Measurements from ENCODE around the gene AJUBA. TPM values are rescaled to one million over a fixed set of nuclear protein-coding genes. Genes with fewer than 3 reads are reported as not detected.

Gene AJUBA
- total and polyA plus RNA-seq, 2 donors (not counting 1 experiment from before 2014, with no cell fraction given) = 1.6 TPM; not detected in 1

DNA sequence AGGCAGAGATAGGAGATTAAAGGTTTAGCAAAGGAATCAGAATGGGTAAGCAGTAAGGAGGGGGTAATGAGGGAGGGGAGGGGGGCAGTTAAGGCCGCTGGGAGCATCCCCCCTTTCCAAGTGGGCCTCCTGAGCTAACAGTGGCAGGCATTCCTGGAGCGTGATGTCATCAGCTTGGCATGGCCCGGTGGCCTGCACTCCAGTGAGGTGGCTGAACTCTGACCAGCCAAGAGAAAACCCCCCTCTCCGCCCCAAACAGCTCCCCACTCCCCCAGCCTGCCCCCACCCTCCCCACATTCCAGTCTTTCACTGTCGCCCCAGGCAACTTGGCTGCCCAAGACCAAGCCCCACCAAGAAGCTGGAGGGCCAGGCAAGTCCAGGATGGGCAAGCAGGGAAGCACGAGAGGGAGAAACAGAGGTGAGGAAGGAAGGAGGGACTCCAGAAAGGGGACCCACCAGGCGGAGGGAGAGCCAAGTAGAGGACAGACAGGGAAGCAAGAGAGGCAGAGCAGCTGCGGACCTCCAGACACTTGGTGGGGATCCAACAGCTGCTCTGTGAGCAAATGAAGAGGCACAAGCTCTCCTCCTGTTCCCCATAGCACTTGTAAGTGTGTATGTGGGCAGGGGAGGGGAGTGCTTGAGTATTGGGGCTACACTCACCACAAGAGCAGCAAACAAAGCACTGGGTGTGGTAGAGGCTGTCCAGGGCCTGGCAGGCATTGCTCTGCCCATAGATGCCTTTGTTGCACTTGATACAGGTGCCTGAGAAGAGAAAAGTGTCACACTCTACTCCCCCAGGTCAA is 4.5 kb downstream of the AJUBA start:
- Mint-ChIP-seq H3K9me3 (ENCODE audit: insufficient read depth) (no peaks in the 10 kb centered on the region), H3K27ac (no peak overlapping the region), H3K4me1 (peaks cover 15% of the 10 kb centered on the region), H3K27me3 (peaks cover 11% of the 10 kb centered on the region), H3K4me3 (no peak overlapping the region)
- peaks cover 0 to 36% (median 15%) of the 10 kb centered on the region in 4 experiments for H3K27me3 ChIP-seq (replicated peaks in 1 of 4; ENCODE audit: control extremely low read depth in 1 of 4, control insufficient read depth in 3 of 4, insufficient read depth in 4 of 4, low read length in 3 of 4)
- CTCF ChIA-PET = interaction anchor here (0.6 to 36.3 kb wide), 7 partner anchors 7 to 408 kb away, joined by 3 to 1134 read pairs (median 4); partner anchors contain the start of genes AJUBA, CDH24 and HAUS4
- H3K9me3 ChIP-seq (ENCODE audit: control extremely low read depth in 1 of 3, control insufficient read depth in 2 of 3, insufficient read depth in 1 of 3, low read length in 2 of 3) = peaks cover 0 to 8% (median 0%) of the 10 kb centered on the region in 3 donors
- TF ChIP-seq, protein P1, sequence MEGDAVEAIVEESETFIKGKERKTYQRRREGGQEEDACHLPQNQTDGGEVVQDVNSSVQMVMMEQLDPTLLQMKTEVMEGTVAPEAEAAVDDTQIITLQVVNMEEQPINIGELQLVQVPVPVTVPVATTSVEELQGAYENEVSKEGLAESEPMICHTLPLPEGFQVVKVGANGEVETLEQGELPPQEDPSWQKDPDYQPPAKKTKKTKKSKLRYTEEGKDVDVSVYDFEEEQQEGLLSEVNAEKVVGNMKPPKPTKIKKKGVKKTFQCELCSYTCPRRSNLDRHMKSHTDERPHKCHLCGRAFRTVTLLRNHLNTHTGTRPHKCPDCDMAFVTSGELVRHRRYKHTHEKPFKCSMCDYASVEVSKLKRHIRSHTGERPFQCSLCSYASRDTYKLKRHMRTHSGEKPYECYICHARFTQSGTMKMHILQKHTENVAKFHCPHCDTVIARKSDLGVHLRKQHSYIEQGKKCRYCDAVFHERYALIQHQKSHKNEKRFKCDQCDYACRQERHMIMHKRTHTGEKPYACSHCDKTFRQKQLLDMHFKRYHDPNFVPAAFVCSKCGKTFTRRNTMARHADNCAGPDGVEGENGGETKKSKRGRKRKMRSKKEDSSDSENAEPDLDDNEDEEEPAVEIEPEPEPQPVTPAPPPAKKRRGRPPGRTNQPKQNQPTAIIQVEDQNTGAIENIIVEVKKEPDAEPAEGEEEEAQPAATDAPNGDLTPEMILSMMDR (IDR thresholded peaks at IDR 0.05) = no peak
- TF ChIP-seq EZH2 (IDR thresholded peaks at IDR 0.05; ENCODE audit: borderline replicate concordance, insufficient read depth, low read depth, low read length, poor library complexity, severe bottlenecking) = no peak
- ATAC-seq (ENCODE audit: low read depth) (no peak), DNase-seq (no peak)
- H3K79me2 ChIP-seq (ENCODE audit: control insufficient read depth, insufficient read depth, low read length) = no peaks in the 10 kb centered on the region
- H3K4me2 ChIP-seq (replicated peaks; ENCODE audit: low read depth, low read length, poor library complexity, severe bottlenecking) = no peak overlapping the region
- intact Hi-C loops (cut with micrococcal nuclease) = no loop called here
- peaks cover 21 to 31% of the 10 kb centered on the region in 2 donors for H3K4me1 ChIP-seq (ENCODE audit: control insufficient read depth in 2 of 2, insufficient read depth in 2 of 2, low read length in 2 of 2)
- WGBS (ENCODE audit: insufficient coverage) = 88% methylated on average over 5 of the region's 8 CpGs
- no peaks in the 10 kb centered on the region for H3K36me3 ChIP-seq (replicated peaks in 1 of 2; ENCODE audit: control extremely low read depth in 1 of 2, control insufficient read depth in 1 of 2, extremely low read depth in 1 of 2, insufficient read depth in 2 of 2, low read length in 1 of 2)
- POLR2A ChIA-PET = interaction anchor here (0.7 kb wide), 2 partner anchors 91 to 422 kb away, joined by 3 to 8 read pairs; no protein-coding TSS in a partner anchor
- no peak overlapping the region for H3K9ac ChIP-seq (ENCODE audit: low read length)
- no peaks in the 10 kb centered on the region for H4K20me1 ChIP-seq (ENCODE audit: control insufficient read depth, insufficient read depth, low read length, poor library complexity, severe bottlenecking)
- no peak overlapping the region for H3K27ac ChIP-seq (ENCODE audit: low read length in 2 of 2)
- no peak overlapping the region for H3K4me3 ChIP-seq (ENCODE audit: control extremely low read depth in 1 of 5, extremely low read depth in 1 of 5, insufficient read depth in 1 of 5, low read depth in 2 of 5, low read length in 4 of 5)
- no peak overlapping the region for H2AFZ ChIP-seq (ENCODE audit: insufficient read depth, low read depth, low read length, poor library complexity, severe bottlenecking)

DNA sequence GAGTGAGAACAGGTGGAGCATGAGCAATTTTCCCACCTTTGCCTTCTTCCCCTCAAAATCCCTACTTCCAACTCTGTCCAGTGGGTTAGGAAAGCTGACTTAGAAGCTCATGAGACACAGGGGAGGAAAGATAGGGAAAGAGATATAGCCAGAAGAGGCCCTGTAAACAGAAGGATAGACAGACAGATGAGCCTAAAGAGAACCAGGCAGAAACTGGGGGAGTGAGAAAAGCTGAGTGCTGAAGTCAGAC is 5.0 kb downstream of the AJUBA start:
- Mint-ChIP-seq H3K27ac (no peak overlapping the region), H3K4me3 (no peak overlapping the region), H3K27me3 (peaks cover 11% of the 10 kb centered on the region), H3K9me3 (ENCODE audit: insufficient read depth) (no peaks in the 10 kb centered on the region), H3K4me1 (peaks cover 15% of the 10 kb centered on the region)
- intact Hi-C loops (cut with micrococcal nuclease) = no loop called here
- TF ChIP-seq, protein P1 (IDR thresholded peaks at IDR 0.05) = no peak
- no peak for TF ChIP-seq EZH2 (IDR thresholded peaks at IDR 0.05; ENCODE audit: borderline replicate concordance, insufficient read depth, low read depth, low read length, poor library complexity, severe bottlenecking)
- H3K36me3 ChIP-seq (replicated peaks in 1 of 2; ENCODE audit: control extremely low read depth in 1 of 2, control insufficient read depth in 1 of 2, extremely low read depth in 1 of 2, insufficient read depth in 2 of 2, low read length in 1 of 2) = no peaks in the 10 kb centered on the region
- H3K27me3 ChIP-seq (replicated peaks in 1 of 4; ENCODE audit: control extremely low read depth in 1 of 4, control insufficient read depth in 3 of 4, insufficient read depth in 4 of 4, low read length in 3 of 4) = peaks cover 0 to 32% (median 15%) of the 10 kb centered on the region in 4 experiments
- H4K20me1 ChIP-seq (ENCODE audit: control insufficient read depth, insufficient read depth, low read length, poor library complexity, severe bottlenecking) = no peaks in the 10 kb centered on the region
- ChIA-PET POLR2A (interaction anchor here (0.7 kb wide), 1 partner anchor 421 kb away, joined by 3 read pairs; no protein-coding TSS in a partner anchor), CTCF (interaction anchor here (0.9 to 36.3 kb wide), 7 partner anchors 7 to 407 kb away, joined by 3 to 1134 read pairs (median 3); partner anchors contain the start of genes AJUBA and CDH24)
- no peak overlapping the region for H3K4me3 ChIP-seq (ENCODE audit: control extremely low read depth in 1 of 5, extremely low read depth in 1 of 5, insufficient read depth in 1 of 5, low read depth in 2 of 5, low read length in 4 of 5)
- peaks cover 0 to 8% (median 0%) of the 10 kb centered on the region in 3 donors for H3K9me3 ChIP-seq (ENCODE audit: control extremely low read depth in 1 of 3, control insufficient read depth in 2 of 3, insufficient read depth in 1 of 3, low read length in 2 of 3)
- no peak overlapping the region for H3K4me2 ChIP-seq (replicated peaks; ENCODE audit: low read depth, low read length, poor library complexity, severe bottlenecking)
- no peak overlapping the region for H2AFZ ChIP-seq (ENCODE audit: insufficient read depth, low read depth, low read length, poor library complexity, severe bottlenecking)
- no peak overlapping the region for H3K27ac ChIP-seq (ENCODE audit: low read length in 2 of 2)
- H3K4me1 ChIP-seq (ENCODE audit: control insufficient read depth in 2 of 2, insufficient read depth in 2 of 2, low read length in 2 of 2) = peaks cover 20 to 26% of the 10 kb centered on the region in 2 donors
- DNase-seq = no peak
- ATAC-seq (ENCODE audit: low read depth) = no peak
- H3K79me2 ChIP-seq (ENCODE audit: control insufficient read depth, insufficient read depth, low read length) = no peaks in the 10 kb centered on the region
- no peak overlapping the region for H3K9ac ChIP-seq (ENCODE audit: low read length)

All from B cell (primary cell).